Activated T-helper 1 cell treated with anti-CD3 and anti-CD28 coated beads, Interleukin-2, amount 50 U/mL, for 16 hours (primary cell): ENCODE results near the gene PAK5.

Experiments
- DNase-seq, 2 donors: peaks; one replicate each; pipeline ENCODE4 v3.0.0-alpha.2; 2020; ENCODE audit warnings: low read depth in 1 of 2, low spot score in 1 of 2

Gene PAK5

GRCh38 chr20:9792674-9793073 lies 46.2 kb downstream of the PAK5 start:
- DNase-seq = no peak

DNA sequence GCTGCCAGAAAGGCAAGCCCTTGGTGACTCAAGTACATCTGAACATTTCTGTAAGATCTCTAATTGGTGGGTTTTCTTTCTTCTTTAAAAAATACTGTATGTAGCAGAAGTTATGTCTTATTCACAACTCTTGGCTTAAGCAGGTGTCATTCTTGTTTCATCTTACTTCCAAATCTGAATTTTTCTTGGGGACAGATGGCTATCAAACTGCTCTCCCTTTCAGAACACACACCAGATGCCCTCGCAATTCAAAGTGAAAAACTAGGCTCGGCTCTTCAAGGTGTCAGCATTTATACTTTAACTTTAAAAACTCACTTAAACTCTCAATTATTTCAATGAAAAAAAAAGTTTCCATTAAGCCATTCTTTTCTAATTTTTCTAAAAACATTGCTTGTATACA lies 49.7 kb downstream of the PAK5 start:
- DNase-seq = no peak

DNA sequence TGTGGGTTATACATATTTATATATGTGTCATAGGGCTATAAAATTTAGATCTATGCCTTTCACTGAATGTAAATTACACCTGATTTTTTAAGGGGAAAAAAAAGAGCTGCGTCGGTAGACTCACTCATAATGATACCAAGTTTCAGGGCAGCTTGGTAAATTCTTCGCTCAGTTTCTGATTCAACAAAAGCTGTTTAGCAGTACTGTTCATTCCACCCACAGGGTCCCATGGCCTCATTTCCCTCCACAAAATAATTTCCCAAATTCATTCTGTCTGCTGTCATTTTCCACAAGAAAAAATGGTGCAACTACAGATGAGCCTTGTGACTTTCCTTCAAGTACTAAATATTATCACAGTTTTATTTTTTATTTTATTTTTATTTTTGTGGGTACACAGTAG lies 63.7 kb downstream of the PAK5 start:
- DNase-seq = no peak

GRCh38 chr20:9769954-9770353 lies 68.9 kb downstream of the PAK5 start:
- DNase-seq = no peak

DNA sequence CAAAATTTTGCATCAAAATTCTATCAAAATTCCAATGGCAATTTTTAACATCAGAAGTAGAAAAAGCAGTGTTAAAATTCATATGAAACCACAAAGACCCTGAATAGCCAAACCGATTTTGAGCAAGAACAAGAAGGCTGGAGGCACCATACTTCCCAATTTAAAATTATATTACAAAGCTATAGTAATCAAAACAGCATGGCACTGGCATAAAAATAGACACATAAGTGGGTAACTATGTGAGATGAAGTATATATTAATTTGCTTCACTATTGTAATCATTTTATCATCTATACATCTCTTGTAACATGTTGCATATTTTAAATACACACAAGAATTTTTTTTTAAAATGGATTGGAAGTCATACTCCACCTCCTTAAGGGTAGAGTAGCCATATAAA lies 77.4 kb downstream of the PAK5 start:
- DNase-seq = no peak

GRCh38 chr20:9759392-9759791 lies 79.5 kb downstream of the PAK5 start:
- no peak for DNase-seq

- DNase-seq = no peak
Observed at GRCh38 chr20:9758752-9759151, 80.1 kb downstream of the PAK5 start.

DNA sequence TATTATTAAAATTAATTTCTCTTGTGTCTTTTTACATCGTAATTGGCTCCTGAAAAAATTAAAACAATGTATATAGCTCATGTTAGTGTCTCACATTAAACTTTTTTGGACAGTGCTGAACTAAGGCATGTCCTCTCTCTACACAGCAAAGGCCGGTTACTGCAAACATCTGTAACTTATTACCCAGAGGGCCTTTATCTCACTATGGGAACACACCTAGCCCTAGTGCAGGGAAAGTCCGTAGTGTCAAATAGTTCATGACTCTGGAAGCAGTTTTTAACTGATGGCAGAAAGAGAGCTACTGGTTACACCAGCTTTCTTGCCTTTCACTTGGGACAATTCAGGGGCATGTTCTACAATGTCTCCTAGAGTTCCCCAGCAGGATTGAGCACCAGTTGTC lies 82.2 kb downstream of the PAK5 start:
- no peak for DNase-seq

DNA sequence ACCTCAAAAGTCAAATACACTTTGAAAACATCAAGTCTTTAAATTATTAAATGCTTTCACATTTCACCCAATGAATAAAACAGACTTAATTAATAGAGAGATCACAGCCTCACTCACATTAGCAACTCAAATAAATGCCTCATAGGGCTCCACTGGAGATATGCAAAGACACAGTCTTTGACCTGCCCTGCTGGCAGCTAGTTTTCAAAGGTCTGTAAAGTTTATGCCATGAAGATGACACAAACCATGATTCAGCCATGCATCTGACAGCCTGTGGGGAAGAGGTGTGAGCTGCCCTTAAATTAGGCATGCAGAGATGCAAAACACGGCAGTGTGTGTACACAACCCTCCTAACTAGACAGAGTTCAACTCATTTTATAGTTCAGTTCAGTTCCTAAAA lies 83.6 kb downstream of the PAK5 start:
- DNase-seq = no peak

DNA sequence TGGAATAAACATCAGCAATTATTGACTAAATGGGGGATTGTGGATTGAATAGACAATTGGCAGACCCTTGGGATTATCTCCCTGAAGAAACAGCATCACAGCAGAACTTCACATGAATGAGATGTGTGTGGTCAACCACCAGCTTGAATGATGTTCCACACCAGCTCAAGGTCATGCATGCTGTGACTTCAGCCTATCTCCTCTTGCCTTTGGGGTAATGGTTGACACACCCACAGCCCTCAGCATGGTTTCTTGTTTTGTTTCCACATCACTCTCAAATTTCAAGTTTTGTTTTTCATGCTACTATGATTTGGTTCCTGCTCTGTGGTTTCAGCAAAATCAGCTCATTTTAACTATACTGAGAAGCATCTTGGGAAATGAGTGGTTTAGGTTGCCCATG lies 94.3 kb downstream of the PAK5 start:
- no peak for DNase-seq

GRCh38 chr20:9743871-9744270 lies 95.0 kb downstream of the PAK5 start:
- DNase-seq = no peak

DNA sequence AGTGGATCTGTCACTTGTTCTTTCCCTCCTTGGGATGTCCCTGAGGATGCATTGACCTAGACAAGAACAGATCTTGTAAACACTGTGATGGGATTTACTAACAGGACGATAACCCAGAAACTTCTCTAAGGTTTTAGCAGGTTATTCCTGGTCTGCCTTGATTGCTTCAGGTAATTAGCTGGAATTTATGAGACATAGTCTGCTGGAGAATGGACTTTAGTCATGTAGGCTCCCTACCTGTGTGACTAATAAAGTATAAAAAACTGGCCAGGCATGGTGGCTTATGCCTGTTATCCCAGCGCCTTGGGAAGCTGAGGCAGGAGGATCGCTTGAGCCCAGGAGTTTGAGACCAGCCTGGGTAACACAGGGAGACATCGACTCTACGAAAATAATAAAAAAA lies 96.1 kb downstream of the PAK5 start:
- no peak for DNase-seq

GRCh38 chr20:9741996-9742395 lies 96.9 kb downstream of the PAK5 start:
- no peak for DNase-seq

DNA sequence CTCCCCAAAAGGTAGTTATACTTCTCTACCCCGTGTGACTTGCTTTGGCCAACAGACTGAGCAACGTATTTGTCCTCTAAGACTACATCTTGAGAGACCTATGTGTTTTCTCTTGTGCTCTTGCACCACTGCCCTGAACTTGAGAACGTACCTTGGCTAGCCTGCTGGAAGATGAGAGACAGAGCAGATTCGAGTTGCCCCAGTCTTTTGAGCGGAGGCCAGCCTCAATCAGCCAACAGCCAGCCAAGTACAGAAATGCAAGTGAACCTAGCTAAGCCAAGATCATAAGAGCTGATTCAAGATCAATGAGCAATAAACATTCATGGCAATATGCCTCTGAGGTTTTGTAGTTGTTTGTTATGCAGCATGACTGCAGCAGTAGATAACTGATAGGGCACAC lies 98.4 kb downstream of the PAK5 start:
- DNase-seq = no peak

GRCh38 chr20:9739991-9740390 lies 98.9 kb downstream of the PAK5 start:
- no peak for DNase-seq

DNA sequence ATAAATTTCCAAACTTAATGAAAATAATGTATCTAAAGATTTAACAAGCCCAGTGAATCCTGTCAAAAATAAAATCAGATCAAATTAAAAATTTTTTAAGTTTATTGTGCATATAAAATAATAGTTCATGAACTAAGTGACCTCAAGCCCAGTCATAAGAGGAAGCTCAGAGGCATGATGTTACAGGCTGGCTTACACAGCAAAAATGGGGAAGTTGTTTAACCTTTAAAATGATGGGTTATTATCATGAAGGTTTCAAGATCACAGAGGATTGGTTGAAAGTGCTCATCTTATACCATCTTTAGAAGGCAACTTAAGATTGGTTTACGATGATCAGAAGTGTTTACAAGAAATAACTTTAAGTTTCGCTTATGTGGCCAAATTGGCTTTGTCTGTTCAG lies 102.5 kb downstream of the PAK5 start:
- no peak for DNase-seq

DNA sequence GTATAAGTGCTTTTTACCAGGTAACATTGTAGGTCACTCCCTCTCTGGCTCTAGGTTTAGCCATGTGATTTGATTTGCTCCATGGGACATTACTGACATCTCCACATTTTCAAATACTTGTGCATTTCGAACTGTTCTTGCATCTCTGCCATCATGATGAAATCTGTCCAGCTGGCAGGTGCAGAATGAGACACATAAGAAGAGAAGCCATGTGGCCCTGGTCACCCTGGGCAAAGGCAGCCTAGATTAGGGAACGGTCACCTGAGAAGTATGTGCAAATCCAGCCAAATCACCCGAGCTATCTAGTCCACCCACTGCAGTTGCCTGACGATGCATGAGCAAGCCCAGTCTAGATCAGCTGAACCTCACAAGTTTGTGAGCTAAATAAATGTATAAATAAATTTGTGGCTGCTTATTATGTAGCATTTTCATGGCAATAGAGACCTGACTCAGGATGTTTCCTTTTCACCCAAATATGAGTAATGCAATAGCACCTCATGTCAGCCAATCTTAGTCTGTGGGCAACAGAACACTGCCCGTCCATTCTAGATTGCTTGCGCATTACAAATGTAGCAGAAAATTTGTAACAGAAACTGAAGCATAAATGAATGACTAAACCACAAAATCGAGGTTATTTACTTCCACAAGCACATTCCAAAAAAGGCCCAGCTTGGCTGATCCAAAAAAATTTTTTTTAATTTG lies 115.2 kb downstream of the PAK5 start:
- DNase-seq = no peak

DNA sequence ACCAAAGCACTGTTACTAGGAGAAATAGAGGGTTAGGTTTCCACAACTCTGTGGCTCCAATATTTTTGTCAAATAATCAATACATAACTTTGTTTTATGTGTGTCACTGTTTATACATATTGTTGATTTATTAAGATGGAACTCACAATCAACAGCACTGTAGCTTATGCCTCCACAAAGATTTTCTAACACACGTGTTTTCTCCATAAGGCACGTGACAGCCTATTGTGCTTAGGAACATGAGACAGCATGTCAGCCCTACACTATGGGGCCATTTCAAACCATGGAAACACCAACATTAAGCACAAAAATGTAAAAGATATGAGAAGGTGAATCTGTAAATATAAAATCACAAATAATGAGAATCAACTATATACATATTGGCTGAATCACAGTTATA lies 127.0 kb downstream of the PAK5 start:
- DNase-seq = no peak

DNA sequence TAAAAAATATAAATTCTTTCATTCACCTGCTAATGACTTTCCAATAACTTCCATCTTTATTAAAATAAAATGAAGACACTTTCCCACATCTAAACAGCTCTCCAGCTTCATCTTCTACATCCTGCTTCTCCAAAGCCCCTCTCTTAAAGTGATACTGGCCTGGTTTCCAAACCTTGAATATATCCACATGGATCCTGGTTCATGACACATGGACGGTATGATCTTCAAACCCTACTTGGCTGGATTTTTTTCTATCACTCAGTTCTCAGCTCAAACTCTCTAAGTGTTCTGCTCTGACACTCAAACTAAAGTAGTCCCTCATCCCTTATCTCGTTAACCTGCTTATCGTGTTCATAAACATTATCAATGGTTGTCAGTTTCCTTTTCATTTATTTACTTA lies 128.2 kb downstream of the PAK5 start:
- DNase-seq = no peak

DNA sequence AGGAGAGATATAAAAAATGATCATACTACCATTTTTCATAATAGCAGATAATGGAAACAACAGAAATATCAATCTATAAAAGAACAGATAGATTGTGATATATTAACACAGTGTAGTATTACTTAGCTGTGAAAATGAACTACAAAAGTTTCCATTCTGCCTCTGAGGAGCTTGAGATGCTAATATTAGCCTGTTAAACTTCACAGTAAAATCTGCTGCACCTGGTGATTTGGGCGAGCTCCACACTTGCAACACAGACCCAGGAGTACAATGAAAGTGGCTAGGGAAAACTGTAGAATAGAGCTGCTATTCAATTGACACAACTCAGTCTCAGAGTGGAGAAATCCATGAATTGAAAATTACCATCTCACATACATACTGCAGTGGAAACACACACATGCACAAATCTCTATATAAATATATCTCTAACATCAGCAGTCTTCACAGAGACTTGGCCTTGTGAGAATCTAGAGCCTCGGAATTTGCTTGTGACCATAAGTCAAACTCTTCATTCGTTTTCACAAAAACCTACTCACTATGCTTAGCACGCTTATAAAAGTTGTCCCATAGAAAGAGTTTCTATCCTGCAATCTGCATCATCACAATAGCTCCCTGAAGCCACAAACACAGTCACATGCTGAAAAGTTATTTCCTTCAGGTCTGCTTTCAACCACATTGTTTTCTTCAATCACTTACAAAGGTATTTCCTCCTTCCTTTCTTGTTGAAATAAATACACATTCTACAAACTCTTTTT lies 133.0 kb downstream of the PAK5 start:
- no peak for DNase-seq

DNA sequence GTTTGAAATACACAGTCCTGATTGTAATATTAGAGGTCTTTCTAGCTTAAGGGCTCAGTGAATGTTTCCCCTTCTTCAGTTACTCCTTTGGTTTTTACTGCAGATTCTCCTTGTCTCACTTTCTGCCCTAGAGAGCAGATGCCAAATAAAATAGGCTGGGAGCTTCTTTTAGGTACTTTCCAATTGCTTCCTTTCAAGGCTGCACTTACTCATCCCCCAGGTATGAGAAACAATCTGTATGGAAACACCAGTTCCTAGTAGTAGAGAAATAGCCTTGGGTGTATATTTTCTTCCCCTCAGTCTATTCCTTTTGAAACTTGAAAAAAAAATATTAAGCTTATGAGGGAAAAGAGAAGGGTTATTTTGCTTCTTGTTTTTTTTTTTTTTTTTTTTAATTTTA lies 139.7 kb downstream of the PAK5 start:
- no peak for DNase-seq

- no peak for DNase-seq
Observed at GRCh38 chr20:9689041-9689440, 149.8 kb downstream of the PAK5 start.

DNA sequence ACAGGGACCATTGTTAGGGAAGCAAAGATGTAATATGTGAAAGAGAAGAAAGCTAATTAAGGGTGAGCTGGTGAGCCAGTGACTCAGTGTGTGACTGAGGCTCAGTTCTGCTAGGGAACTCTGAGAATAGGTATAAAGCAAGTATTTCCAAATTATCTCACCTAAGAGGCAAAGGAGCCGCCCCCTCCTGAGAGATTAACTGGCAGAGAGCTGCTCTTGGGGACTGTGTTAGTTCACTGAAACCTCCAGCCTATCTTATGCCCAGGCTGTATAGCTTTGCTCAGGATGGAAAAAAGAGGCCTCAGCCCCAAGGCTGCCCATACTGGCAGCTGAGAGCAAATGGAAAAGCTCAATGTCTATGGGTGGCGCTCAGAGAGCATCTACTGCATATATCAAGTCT lies 152.0 kb downstream of the PAK5 start:
- DNase-seq = no peak
